ENCODE measurements around the gene LNP1. TPM values are rescaled to one million over a fixed set of nuclear protein-coding genes. Genes with fewer than 3 reads are reported as not detected.

LNP1 gene
- total and polyA plus RNA-seq, 9 donors = 2.4 to 7.9 (median 4.4) TPM

DNA sequence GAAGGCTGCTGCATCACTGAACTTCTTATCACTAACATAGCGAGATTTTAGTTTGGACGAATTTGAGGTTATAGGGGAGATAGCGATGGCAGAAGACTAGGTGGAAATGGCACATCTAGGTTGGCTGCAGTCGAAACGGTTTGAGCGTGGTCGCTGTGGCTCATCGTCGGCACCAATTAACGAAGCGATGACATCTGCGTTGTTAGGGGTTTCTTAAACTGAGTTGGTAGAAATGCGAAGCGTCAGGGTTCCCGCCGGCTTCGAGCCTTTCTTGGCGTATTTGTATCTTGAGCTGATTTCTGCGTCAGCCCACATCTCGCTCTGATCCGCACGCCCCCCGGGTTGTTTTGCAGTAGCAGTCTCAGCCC lies 319 bp downstream of the LNP1 start:
- Histone ChIP-seq H3K27me3 (no peaks in the 10 kb centered on the region), H3K4me3 (peak overlapping the region; percentile 91), H3K4me1 (ENCODE audit: insufficient read depth) (peaks cover 13% of the 10 kb centered on the region), H3K27ac (peak overlapping the region; percentile 11 to 89), H3K9me3 (no peaks in the 10 kb centered on the region), H3K36me3 (no peaks in the 10 kb centered on the region)
- intact Hi-C loops (cut with DNase I) = loop anchor here in 2 of 4 donors (10.0 kb wide), 2 partner anchors 93 to 633 kb away; partner anchors contain the start of gene TMEM45A (in 1 of the 2)
- TF ChIP-seq, protein P1, sequence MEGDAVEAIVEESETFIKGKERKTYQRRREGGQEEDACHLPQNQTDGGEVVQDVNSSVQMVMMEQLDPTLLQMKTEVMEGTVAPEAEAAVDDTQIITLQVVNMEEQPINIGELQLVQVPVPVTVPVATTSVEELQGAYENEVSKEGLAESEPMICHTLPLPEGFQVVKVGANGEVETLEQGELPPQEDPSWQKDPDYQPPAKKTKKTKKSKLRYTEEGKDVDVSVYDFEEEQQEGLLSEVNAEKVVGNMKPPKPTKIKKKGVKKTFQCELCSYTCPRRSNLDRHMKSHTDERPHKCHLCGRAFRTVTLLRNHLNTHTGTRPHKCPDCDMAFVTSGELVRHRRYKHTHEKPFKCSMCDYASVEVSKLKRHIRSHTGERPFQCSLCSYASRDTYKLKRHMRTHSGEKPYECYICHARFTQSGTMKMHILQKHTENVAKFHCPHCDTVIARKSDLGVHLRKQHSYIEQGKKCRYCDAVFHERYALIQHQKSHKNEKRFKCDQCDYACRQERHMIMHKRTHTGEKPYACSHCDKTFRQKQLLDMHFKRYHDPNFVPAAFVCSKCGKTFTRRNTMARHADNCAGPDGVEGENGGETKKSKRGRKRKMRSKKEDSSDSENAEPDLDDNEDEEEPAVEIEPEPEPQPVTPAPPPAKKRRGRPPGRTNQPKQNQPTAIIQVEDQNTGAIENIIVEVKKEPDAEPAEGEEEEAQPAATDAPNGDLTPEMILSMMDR (IDR thresholded peaks at IDR 0.05) = no peak
- no peak for TF ChIP-seq POLR2A (IDR thresholded peaks at IDR 0.05)
- TF ChIP-seq EP300 (IDR thresholded peaks at IDR 0.05) = peak; percentile 6
- DNase-seq = peak in 4 of 5 donors; percentile 37 to 62 (median 50)
- 0 to 1% (median 1%) methylated on average over 23 of the region's 23 CpGs for WGBS, 3 donors

DNA sequence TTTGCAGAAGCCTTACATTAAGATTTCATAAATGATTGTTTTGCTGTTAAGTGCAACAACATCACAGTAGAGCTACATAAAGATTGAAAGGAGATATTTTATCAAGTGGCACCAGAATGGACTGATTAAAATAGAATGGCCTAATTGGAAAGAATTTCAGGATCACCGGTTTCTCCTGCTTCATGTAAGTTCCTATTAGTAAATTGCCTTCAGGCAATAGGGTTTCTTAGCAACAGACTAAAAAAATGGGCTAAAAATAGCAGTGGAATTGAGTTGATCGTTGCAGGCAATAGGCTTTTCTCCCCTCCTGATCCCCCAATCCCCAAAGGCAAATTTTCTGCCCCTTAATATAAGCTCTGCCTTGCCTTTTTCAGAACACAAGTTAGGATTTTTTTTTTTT lies 917 bp downstream of the LNP1 start:
- 0 to 1% (median 1%) methylated on average over 2 of the region's 2 CpGs for WGBS, 3 donors
- peak overlapping the region in 1 of 2 donors; percentile 89 for H3K27ac ChIP-seq
- intact Hi-C loops (cut with DNase I) = loop anchor here in 2 of 4 donors (10.0 kb wide), 2 partner anchors 93 to 633 kb away; partner anchors contain the start of gene TMEM45A (in 1 of the 2)
- DNase-seq = no peak
- H3K4me1 ChIP-seq (ENCODE audit: insufficient read depth) = peaks cover 13% of the 10 kb centered on the region
- no peaks in the 10 kb centered on the region for H3K27me3 ChIP-seq
- H3K4me3 ChIP-seq = peak overlapping the region; percentile 91
- no peaks in the 10 kb centered on the region for H3K36me3 ChIP-seq
- TF ChIP-seq EP300 (IDR thresholded peaks at IDR 0.05) (no peak), POLR2A (IDR thresholded peaks at IDR 0.05) (no peak)
- TF ChIP-seq, protein P1 (IDR thresholded peaks at IDR 0.05) = no peak
- H3K9me3 ChIP-seq = no peaks in the 10 kb centered on the region

DNA sequence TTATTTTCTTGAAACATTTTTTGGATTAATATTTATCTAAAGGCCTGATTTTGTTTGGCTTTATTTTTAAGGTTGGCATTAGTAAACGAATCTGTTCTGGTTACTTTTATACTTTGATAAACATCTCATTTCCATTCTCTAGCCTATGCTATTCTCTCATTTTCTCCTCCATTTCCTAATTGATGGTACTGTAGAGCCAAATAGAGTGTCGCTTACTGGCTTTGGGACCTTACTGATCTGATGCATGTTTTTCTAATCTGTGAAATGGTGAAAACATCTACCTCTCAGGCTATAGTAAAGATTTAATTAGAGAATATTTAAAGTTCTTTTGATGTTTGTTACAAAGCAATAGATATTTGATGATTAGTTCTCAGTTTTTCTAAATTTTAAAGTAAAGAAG lies 1.6 kb downstream of the LNP1 start:
- Histone ChIP-seq H3K27me3 (no peaks in the 10 kb centered on the region), H3K4me1 (ENCODE audit: insufficient read depth) (peaks cover 13% of the 10 kb centered on the region), H3K9me3 (no peaks in the 10 kb centered on the region), H3K36me3 (no peaks in the 10 kb centered on the region), H3K4me3 (peak overlapping the region; percentile 91), H3K27ac (no peak overlapping the region)
- WGBS, 3 donors = 40 to 42% (median 41%) methylated on average over 2 of the region's 2 CpGs
- DNase-seq = no peak
- no peak for TF ChIP-seq EP300 (IDR thresholded peaks at IDR 0.05)
- TF ChIP-seq, protein P1 (IDR thresholded peaks at IDR 0.05) = no peak
- intact Hi-C loops (cut with DNase I) = loop anchor here in 2 of 4 donors (10.0 kb wide), 2 partner anchors 92 to 632 kb away; partner anchors contain the start of gene TMEM45A (in 1 of the 2)

DNA sequence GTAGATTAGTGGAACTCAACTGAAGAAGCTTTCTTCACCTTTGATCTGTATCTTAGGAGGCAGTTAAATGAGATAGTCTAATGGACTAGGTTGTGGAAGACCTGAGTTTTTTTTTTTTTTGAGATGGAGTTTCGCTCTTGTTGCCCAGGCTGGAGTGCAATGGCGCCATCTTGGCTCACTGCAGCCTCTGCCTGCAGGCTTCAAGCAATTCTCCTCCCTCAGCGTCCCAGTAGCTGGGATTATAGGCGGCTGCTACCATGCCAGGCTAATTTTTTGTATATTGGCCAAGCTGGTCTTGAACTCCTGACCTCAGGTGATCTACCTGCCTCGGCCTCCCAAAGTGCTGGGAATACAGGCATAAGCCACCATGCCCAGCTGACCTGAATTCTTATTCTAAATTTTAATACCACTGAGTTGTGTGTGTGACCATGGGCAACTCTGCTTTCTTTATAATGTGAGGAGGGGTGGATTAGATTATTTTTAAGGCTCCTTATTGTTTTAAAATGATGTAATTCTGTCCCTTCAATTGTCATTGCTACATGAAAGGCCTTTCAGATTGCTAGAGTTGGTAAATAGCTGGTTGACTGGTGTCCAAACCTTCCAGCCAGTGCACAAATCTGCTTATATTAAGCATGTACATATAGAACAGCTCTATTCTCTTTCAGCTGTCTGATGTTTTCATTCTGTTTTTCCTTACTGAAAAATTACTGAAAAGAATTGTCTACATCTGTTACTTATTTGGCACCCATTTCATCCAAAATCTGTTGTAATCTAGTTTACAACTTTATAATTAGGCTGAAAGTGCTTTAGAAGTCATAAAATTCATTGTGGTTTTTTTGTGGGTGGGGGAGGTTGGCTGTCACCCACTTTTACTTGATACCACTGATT lies 2.3 kb downstream of the LNP1 start:
- H3K4me1 ChIP-seq (ENCODE audit: insufficient read depth) = peaks cover 13% of the 10 kb centered on the region
- 67 to 74% (median 72%) methylated on average over 5 of the region's 5 CpGs for WGBS, 3 donors
- H3K27me3 ChIP-seq = no peaks in the 10 kb centered on the region
- no peaks in the 10 kb centered on the region for H3K9me3 ChIP-seq
- H3K36me3 ChIP-seq = no peaks in the 10 kb centered on the region
- intact Hi-C loops (cut with DNase I) = loop anchor here in 2 of 4 donors (10.0 kb wide), 2 partner anchors 91 to 631 kb away; partner anchors contain the start of gene TMEM45A (in 1 of the 2)
- peak overlapping the region; percentile 91 for H3K4me3 ChIP-seq
- no peak for DNase-seq
- TF ChIP-seq, protein P1 (IDR thresholded peaks at IDR 0.05) = no peak
- TF ChIP-seq EP300 (IDR thresholded peaks at IDR 0.05) (no peak), POLR2A (IDR thresholded peaks at IDR 0.05) (no peak)
- H3K27ac ChIP-seq = no peak overlapping the region

All from ovary (tissue), 9 donors.